ENCODE results near the gene ST6GAL1. TPM values are rescaled to one million over a fixed set of nuclear protein-coding genes. Genes with fewer than 3 reads are reported as not detected.

ST6GAL1 gene
- polyA plus RNA-seq, 3 donors, result 19.0 to 24.4 (median 20.5) TPM

GRCh38 chr3:187098923-187099512, 168.7 kb downstream of the ST6GAL1 start:
- TF ChIP-seq CTCF (IDR thresholded peaks at IDR 0.05), result no peak
- intact Hi-C loops (cut with micrococcal nuclease), result no loop called here
- Mint-ChIP-seq H3K4me1 (peaks cover 13% of the 10 kb centered on the region), H3K9me3 (peaks cover 4 to 21% (median 11%) of the 10 kb centered on the region in 7 donors), H3K27me3 (ENCODE audit: low read depth in 3 of 3) (peaks cover 0 to 1% (median 0%) of the 10 kb centered on the region in 3 donors), H3K27ac (no peak overlapping the region), H3K36me3 (no peaks in the 10 kb centered on the region), H3K4me3 (no peak overlapping the region)
- peaks cover 5 to 9% of the 10 kb centered on the region in 2 donors for H3K4me1 ChIP-seq (ENCODE audit: control insufficient read depth in 1 of 2, insufficient read depth in 2 of 2, low read length in 2 of 2)
- no peak overlapping the region for H2AFZ ChIP-seq (ENCODE audit: insufficient read depth, low read depth, low read length, poor library complexity, severe bottlenecking)
- no peak overlapping the region for H3K27ac ChIP-seq (ENCODE audit: low read depth in 1 of 2, low read length in 2 of 2)
- no CpG with 5 or more reads among the region's 2 CpGs for WGBS (ENCODE audit: insufficient coverage)
- H3K4me2 ChIP-seq (replicated peaks; ENCODE audit: extremely low read depth, low read length, poor library complexity, severe bottlenecking), result no peak overlapping the region
- peak in 2 of 3 donors; percentile 14 to 22 for DNase-seq
- H3K27me3 ChIP-seq (ENCODE audit: control insufficient read depth in 2 of 2, insufficient read depth in 2 of 2, low read length in 2 of 2), result no peaks in the 10 kb centered on the region
- H3K4me3 ChIP-seq (replicated peaks in 1 of 3; ENCODE audit: low read depth in 2 of 3, low read length in 3 of 3), result no peak overlapping the region
- H3K79me2 ChIP-seq (ENCODE audit: insufficient read depth, low read length), result no peaks in the 10 kb centered on the region
- H3K9ac ChIP-seq (ENCODE audit: insufficient read depth, low read length, poor library complexity, severe bottlenecking), result no peak overlapping the region
- no peaks in the 10 kb centered on the region for H4K20me1 ChIP-seq (ENCODE audit: insufficient read depth, low read length)
- peaks cover 3 to 4% of the 10 kb centered on the region in 2 donors for H3K9me3 ChIP-seq (replicated peaks in 1 of 2; ENCODE audit: control insufficient read depth in 1 of 2, insufficient read depth in 1 of 2, low read length in 2 of 2)
- H3K36me3 ChIP-seq (replicated peaks in 1 of 2; ENCODE audit: control insufficient read depth in 1 of 2, insufficient read depth in 2 of 2, low read length in 2 of 2), result no peaks in the 10 kb centered on the region

- H3K36me3 Mint-ChIP-seq, result no peaks in the 10 kb centered on the region
- Histone ChIP-seq H3K4me3 (replicated peaks in 1 of 3; ENCODE audit: low read depth in 2 of 3, low read length in 3 of 3) (peak overlapping the region; percentile 1 to 49 (median 35)), H3K27ac (ENCODE audit: low read depth in 1 of 2, low read length in 2 of 2) (no peak overlapping the region)
Observed at GRCh38 chr3:187101184-187102072, 171.1 kb downstream of the ST6GAL1 start.

More at GRCh38 chr3:187101184-187102072, 171.1 kb downstream of the ST6GAL1 start:
- peak overlapping the region; percentile 50 for H3K4me2 ChIP-seq (replicated peaks; ENCODE audit: extremely low read depth, low read length, poor library complexity, severe bottlenecking)
- Mint-ChIP-seq H3K27me3 (ENCODE audit: low read depth in 3 of 3) (peaks cover 0 to 1% (median 0%) of the 10 kb centered on the region in 3 donors), H3K4me1 (peaks cover 16% of the 10 kb centered on the region), H3K4me3 (peak overlapping the region; percentile 72 to 93), H3K27ac (peak overlapping the region in 3 of 7 donors; percentile 18 to 81 (median 30)), H3K9me3 (peaks cover 3 to 15% (median 6%) of the 10 kb centered on the region in 7 donors)
- WGBS (ENCODE audit: insufficient coverage), result 80% methylated on average over 2 of the region's 9 CpGs
- no peak overlapping the region for H3K9ac ChIP-seq (ENCODE audit: insufficient read depth, low read length, poor library complexity, severe bottlenecking)
- H3K4me1 ChIP-seq (ENCODE audit: control insufficient read depth in 1 of 2, insufficient read depth in 2 of 2, low read length in 2 of 2), result peaks cover 5 to 9% of the 10 kb centered on the region in 2 donors
- no peaks in the 10 kb centered on the region for H3K36me3 ChIP-seq (replicated peaks in 1 of 2; ENCODE audit: control insufficient read depth in 1 of 2, insufficient read depth in 2 of 2, low read length in 2 of 2)
- H2AFZ ChIP-seq (ENCODE audit: insufficient read depth, low read depth, low read length, poor library complexity, severe bottlenecking), result peak overlapping the region; percentile 56
- H3K27me3 ChIP-seq (ENCODE audit: control insufficient read depth in 2 of 2, insufficient read depth in 2 of 2, low read length in 2 of 2), result no peaks in the 10 kb centered on the region
- intact Hi-C loops (cut with micrococcal nuclease), result no loop called here
- no peaks in the 10 kb centered on the region for H4K20me1 ChIP-seq (ENCODE audit: insufficient read depth, low read length)
- peak in 1 of 3 donors; percentile 13 for DNase-seq
- no peak for TF ChIP-seq CTCF (IDR thresholded peaks at IDR 0.05)
- no peaks in the 10 kb centered on the region for H3K79me2 ChIP-seq (ENCODE audit: insufficient read depth, low read length)
- H3K9me3 ChIP-seq (replicated peaks in 1 of 2; ENCODE audit: control insufficient read depth in 1 of 2, insufficient read depth in 1 of 2, low read length in 2 of 2), result no peaks in the 10 kb centered on the region
